Stimulated activated CD4-positive, alpha-beta T cell treated with anti-CD3 and anti-CD28 coated beads, Interleukin-1b, Interleukin-23, amount 100 ng/mL, for 24 hours (primary cell): Measurements from ENCODE around the gene MRPL37.

Experiments used
- DNase-seq, 4 experiments: peaks; one replicate each; pipeline ENCODE4 v3.0.0-alpha.2; 2020; ENCODE audit warnings: low read depth in 4 of 4, low spot score in 1 of 4

The MRPL37 gene

DNA sequence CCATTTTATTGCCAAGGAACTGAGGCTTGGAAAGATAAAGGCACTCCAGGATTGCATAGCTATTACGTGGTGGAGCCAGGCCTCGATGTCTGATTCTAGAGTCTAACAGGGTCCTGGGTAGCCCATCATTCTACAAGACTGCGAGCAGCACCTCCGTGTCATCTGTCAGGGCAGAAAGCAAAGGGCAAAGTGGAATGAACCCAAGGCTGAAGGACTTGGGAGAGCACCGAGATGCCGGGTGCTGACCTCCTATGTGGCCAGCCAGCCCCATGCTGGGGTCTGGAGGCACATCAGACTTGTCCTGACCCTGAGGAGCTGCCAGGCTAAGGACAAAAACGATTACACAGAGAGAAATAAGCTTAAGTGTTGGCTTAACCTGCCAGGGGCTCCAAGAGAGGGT is 62.3 kb downstream of the MRPL37 start:
- no peak for DNase-seq

DNA sequence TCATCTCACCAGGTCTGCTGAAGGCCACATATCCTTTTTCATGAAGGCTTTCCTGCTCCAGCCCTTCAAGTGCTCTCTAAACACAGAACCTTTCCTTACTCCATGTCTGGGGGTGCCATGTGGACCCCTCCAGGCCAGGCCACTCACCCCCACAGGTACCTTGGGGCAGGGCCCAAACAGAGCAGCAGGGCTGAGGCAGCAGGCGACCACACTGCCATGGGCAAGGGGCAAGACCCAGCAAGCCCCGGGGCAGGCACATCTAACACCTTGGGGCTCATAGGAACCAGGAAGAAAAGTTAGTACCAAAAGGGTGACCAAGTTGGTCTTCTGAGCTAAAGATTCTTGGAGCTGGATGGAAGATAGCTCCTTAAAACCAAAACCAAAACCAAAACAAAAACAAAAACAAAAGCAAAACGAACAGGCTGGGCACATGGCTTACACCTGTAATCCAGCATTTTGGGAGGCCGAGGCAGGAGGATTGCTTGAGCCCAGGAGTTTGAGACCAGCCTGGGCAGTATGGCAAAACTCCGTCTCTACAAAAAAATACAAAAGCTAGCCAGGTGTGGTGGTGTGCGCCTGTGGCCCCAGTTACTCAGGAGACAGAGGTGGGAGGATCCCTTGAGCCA is 63.7 kb downstream of the MRPL37 start:
- no peak for DNase-seq

DNA sequence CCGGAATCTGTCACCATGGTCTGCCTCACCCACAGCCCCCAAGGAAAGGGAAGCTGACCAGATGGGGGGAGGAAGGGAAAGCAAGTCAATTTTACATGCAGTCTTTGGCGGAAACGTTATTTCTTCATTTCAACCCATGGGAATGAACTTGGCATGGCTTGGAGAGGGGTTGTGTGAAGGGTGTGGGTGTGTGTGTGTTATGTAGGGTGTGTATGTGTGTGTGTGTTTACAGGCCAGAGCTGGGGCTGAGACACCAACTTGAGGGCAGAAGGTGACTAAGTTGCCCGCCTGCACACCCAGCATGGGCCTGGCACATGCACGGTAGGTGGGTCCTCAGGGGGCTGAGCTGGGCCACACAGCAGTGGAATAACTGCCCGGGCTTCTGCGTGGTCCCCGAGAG is 65.2 kb downstream of the MRPL37 start:
- no peak for DNase-seq

DNA sequence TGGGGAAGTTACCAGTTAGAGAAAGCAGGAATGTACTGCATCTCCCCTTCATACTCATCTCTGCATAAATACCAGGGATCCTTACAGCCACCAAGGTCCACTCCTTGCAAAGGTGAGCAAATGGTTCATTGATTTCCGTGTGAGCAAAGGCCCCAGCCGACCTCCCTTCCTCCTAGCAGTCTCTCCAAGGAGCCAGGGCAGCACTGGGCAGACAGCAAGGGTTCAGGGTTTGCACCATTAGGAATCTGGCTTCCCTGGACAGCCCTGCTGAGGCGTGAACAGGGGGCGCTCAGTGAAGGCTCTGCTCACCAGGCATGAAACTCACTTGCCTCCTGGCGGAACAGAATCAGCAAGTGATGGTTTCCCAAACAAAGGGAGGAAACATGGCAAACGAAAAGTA is 65.7 kb downstream of the MRPL37 start:
- no peak for DNase-seq

DNA sequence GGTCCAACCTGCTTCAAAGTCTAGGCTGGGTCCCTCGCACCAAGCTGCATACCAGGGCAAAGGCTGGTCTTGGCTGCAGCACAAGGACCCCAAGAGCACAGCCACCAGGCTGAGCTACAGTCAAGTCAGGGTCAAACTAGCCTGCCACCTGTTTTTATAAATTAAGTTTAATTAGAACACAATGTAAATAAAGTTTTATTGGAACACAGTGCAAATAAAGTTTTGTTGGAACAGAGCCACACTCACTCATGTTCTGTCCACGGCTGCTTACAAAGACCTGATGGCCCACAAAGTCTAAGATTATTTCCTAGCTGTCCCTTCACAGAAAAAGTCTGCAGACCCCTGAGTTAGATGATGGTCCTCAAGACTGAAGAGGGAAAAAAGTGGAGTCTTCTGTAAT is 66.2 kb downstream of the MRPL37 start:
- DNase-seq = no peak

DNA sequence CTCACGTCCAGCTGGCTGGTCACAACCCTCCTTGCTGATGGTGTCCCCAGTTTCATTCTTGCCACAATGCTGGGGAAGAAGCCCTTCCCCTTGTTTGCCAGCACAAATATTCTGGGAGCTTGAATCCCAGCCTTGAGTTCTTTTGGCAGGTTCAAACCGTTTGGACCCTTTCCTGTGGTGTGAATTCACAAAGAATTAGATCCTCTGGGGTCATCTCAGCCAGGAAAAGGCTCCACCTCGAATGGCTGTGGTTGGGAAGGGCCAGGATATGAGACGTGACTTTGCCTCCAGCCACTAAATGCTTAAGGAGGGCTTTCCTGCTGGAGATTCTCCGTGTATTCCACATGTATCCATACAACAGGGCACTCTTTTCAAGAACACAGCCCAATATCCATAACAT is 66.9 kb downstream of the MRPL37 start:
- DNase-seq = no peak
